HG03558 (cell line): ENCODE data around the gene KRT84.
"Not testable (repeated sequence)": the region's sequence is repeated elsewhere in the genome, so short reads cannot be mapped to it uniquely, and the experiment has no call there.

Experiments used
- ATAC-seq: cut with Tn5 transposase; IDR thresholded peaks from one replicate; pipeline ENCODE4 v1.9.1; 2021; ENCODE audit warnings: moderate number of reproducible peaks; ENCODE audit not compliant: unreplicated experiment; ENCODE audit errors: extremely low read depth

KRT84 gene

DNA sequence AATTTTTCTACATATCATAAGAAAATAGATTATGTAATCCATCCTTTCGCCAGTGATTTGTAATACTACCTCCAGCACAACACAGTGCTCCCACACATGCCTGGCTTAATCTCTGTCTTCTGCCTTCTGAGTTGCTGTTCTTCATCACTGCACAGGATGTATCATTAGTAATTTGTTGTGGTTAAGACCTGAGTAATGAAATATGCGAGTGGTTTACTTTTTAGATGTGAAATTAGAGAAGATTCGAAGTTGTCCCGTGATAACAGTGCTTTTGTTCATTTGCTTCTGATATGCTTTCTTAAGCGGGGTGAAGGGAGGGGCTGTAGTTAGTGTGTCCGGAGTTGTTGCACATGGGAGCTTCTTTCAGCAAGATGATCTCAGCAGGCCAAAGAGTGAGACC lies 36.3 kb downstream of the KRT84 start:
- no peak for ATAC-seq

DNA sequence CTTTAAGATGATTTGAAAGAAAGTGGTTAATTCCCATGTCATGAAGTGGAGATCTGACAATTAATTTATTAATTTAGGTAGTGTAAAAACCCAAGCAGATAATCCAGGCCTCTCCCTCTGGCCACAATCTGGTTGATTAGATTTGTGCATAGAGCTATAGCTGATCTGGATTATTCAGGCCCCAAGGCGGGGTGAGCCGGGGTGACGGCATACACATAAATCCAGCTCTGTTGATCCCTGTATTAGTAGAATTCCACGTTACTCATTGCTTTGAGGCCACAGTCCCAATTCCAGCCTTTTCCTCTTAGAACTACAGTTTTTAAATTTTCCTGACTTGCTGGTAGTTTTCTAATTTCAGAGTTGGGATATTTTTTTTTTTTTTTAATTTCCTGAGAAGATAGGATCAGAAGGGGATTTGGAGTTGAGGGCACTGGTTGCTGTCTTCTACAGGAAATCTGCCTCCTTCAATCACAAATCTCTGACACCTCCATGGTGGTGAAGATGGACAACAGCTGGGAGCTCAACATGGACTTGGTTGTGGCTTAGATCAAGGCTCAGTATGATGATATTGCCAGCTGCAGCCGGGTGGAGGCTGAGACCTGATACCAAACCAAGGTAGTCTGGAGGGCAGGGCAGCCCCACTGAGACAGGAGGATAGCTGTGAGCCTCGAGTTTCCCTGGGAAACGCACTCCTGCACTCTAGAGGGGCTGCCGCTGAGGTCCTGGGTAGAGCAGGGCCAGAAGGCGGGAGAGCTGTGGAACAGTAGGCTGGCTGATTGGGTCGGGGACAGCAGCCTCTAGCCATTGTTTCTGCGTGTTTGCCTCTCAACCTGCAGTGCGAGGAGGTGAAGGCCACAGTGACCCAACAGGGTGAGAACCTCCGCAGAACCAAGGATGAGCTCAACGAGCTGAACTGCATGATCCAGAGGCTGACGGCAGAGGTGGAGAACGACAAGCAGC lies 37.6 kb downstream of the KRT84 start:
- no peak for ATAC-seq

DNA sequence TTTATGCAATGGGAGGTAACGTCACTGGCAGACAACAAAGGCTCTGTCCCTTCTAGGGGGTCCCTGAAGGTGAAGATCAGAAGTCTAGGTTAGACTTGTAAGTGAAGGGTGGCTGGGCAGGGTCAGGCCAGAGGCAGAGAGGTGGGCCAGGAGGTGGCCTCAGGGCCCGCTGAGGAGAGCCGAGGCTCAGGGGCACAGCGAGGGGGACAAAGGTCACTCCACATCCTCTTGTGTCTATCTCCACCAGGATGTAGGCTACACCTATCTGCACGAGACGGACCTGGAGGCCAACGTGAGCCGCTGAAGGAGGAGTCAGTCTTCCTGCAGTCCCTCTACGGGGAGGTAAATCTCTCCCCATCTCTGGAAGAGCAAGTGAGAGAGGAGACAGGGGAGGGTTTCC lies 38.4 kb downstream of the KRT84 start:
- no peak for ATAC-seq

DNA sequence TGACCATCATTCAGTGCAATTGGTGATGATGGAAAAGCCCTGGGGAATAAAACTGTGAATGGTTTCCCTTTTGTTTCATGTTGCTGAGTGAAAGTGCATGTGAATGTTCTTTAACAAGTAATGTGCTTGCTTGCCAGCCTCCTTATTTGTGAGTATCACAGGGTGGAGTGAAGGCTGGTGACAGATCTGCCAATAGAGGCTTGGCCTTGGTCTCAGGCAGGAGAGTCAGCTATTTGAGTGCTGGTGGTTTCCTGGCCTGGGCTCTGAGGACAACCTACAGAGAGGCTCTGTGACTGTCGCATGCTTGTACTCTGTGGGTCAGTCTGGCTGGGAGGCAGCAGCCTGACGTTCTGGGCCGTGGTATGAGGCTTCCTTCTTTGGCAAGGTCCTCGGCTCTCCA lies 38.9 kb downstream of the KRT84 start:
- ATAC-seq = no peak

DNA sequence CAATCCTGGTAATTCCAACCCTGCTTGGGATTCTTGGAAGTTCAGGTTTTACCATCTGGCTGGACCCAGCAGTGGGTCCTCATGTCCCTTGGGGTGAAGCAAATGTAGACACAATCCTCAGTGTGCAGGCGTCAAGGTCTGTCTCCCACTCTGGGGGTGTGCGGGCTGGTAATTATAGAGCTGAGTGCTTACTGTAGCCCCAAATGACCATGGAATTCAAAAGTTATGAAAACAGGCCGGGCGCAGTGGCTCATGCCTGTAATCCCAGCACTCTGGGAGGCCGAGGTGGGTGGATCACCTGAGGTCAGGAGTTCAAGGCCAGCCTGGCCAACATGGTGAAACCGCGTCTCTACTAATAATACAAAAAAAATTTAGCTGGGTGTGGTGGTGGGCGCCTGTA lies 40.4 kb downstream of the KRT84 start:
- not testable (repeated sequence) for ATAC-seq

DNA sequence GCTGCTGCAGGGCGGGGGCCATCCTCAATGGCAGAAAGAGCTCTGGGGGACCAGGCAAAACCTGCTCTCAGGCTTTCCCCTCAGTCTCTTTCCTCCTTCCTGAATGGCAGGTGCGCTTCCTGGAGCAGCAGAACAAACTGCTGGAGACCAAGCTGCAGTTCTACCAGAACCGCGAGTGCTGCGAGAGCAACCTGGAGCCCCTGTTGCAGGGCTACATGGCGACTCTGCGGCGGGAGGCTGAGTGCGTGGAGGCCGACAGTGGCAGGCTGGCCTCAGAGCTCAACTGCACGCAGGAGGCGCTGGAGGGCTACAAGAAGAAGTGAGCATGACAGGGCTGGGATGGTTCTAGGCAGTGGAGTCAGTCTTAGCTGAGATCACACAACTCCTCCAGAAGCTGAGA lies 41.3 kb downstream of the KRT84 start:
- ATAC-seq = no peak

DNA sequence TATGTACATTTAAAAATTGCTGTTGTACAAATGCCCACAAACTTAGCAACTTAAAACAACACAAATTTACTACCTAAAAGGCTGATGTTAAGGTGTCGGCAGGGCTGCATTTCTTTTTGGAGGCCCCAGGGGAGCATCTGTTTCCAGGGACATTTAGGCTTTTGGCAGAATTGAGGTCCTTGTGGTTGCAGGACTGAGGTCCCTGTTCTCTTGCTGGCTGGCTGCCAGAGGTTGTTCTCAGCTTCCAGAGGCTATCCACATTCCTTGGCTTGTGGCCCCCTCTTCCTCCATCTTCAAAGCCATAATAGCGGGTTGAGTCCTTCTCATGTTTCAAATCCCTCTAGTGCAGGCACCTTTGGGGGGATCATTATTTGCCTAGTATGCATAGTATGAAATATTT lies 41.9 kb downstream of the KRT84 start:
- no peak for ATAC-seq

DNA sequence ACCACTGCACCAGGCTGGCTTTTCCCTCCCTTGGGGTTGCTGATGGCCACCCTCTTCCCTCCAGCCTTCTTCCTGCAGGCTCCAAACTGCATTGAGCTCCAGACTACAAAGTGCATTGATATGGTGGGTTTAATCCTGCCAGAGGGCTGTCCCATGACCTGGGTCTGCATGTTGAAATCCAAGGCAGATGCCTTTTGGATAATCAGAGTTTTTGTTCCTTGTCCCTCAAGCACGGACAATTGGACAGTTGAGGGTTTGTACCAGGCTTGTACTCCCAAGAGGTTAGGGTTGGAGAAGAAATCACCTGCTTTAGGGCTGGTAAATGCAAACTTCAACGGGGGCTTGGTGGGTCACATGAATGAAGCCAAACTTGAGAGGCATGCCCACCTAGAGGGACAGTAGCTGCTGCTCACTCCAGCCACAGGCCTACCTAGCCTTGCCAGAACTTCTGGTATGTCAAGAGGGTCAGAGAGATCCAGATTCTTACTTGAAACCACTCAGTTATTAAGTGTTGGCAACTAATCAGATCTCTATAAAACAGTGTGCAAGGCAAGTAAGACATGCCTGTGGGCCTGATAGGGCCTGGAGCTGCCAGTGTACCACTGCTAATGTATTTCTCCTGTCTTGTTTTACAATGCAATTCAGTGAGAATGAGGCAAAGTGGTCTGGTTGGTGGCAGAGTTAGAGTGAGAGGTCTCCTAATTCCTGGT lies 42.5 kb downstream of the KRT84 start:
- ATAC-seq = no peak

DNA sequence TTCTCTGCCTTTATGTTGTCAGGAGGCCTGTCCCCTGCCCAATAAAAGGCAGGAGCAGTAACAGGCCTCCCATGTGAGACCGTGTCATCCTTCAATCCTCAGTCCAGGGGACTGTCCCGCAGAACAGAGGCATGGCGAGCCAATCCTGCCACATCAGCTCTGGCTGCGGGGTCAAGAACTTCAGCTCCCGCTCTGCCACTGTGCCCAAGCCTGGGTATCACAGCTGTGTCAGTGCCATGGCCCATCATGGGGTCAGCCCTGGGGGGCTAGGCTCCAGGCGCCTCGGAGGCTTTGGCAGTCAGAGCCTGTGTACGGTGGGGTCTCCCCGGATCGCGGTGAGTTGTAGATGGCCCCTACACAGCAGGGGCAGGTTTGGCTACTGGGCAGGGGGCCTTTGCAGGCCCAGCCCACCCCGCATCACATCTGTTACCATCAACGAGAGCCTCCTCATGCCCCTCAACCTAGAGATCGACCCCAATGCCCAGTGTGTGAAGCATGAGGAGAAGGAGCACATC lies 44.3 kb downstream of the KRT84 start:
- no peak for ATAC-seq

DNA sequence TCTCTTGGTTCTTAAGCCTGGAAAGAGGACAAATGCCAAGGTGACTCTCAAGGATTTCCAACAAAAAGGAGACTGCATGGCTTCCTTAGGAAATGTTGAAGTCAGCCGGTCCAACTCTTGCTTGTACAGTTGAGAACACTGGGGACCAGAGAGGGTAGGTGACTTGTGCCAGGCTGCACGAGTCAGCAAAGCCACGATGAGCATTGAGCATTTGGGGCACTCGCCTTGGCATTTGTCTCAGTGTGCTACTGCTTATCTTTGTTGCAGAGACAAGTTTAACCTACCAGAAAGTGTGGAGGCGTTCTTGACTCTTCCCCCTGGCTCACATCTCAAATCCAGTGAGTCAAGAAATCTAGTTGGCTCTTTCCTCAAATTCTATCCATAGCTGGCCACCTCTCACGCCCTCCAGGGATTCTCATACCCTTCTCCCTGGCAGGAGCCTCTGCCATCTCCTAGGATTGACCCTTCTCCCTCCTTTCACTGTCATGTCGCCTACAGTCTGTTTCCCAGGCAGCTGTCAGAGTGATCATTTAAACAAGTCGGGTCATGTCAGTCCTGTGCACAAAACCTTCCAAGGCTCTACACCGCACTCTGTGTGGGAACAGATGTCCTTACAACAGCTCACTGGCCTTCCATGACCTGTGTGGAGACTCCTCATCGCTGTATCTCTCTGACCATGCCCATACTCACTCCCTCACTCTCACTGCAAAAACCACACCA lies 47.1 kb downstream of the KRT84 start:
- ATAC-seq = no peak

DNA sequence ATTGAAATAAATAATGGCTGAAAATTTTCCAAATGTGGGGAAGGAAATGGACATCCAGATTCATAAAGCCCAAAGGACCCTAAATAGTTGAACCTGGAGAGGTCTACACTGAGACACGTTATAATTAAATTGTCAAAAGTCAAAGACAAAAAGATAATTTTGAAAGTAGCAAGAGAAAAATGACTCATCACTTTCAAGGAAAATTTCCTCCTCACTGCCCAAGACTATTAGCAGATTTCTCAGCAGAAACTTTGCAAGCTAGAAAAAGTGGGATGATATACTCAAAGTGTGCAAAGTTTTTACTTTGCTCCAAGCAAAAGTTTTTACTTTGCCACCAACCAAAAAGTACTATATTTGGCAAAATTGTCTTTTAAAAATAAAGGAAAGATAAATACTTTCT lies 48.4 kb downstream of the KRT84 start:
- ATAC-seq = no peak

DNA sequence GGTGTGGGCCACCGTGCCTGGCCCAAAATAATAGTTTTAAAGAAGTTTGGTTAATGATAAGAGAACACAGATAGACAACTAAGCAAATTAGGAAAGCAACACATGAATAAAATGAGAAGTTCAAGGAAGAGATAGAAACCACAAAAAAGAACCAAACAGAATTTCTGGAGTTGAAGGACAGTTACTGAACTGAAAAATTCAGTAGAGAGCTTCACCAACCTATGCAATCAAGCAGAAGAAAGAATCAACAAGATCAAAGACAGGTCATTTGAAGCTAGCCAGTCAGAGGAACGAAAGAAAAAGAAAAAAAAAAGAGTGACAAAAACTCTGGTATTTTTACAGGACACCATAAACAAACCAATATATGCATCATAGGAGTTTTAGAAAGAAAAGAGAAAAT lies 48.8 kb downstream of the KRT84 start:
- ATAC-seq = no peak

DNA sequence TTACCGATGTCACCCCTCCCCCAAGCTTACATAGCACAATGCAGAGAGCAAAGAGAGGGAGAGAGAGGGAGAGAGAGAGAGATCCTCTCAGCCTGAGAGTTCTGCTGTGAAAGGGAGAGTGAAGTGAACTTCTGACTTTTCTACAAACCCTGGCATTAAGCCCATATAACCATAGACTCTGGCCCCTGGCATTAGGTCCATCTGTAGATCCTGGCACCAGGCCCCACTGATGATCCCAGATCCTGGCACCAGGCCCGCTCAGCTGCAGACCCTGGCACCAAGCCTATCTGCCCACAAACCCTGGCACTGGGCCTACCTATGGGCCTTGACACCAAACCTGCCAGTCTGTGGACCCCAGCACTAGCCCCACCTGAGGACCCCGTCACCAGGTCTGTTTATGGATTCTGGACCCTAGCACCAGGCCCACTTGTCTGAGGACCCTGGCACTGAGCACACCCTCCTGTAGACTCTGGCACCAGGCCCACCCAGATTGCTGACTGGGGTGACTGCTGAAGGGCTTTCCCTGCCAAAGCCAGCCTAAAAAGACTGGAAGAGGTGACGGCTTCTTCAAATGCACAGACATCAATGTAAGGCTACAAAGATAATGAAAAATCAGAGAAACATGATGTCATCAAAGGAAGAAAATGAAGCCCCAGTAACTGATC lies 49.7 kb downstream of the KRT84 start:
- ATAC-seq = no peak

DNA sequence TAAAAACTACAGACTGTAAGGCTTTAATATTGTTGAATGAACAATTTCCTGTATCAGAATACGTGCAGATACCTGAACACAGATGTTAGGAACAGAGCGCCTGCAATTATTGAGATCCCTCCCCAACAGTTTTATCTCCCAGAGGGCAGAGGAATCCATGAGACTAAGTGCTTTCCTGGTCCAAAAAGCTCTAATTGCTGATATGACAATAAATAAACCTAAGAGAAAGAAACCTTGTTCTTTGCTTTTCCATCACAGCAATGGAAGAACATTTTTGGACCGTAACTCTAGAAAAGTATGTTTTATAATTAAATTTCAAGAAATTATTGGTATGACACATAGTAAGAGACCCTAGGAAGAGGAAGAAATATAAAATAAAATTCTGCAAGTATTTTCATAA lies 51.3 kb downstream of the KRT84 start:
- ATAC-seq = no peak

DNA sequence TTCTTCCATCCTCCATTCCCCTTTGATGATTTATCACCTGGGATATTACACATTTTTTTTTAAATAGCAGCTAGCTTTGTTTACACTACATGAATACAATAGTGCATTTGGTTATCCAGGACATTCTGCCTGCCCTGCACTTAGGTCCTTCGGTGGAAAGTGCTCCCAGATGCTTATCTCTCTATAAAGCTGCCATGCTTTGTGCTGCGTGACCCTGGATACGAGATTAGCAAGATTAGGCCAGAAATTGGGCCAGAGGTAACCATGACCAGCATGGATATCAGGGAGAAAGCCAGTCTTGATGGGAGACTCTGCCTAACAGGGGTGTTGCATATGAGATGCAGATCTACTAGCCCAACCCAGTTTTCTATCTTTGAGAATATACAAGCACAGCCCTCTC lies 52.1 kb downstream of the KRT84 start:
- no peak for ATAC-seq

DNA sequence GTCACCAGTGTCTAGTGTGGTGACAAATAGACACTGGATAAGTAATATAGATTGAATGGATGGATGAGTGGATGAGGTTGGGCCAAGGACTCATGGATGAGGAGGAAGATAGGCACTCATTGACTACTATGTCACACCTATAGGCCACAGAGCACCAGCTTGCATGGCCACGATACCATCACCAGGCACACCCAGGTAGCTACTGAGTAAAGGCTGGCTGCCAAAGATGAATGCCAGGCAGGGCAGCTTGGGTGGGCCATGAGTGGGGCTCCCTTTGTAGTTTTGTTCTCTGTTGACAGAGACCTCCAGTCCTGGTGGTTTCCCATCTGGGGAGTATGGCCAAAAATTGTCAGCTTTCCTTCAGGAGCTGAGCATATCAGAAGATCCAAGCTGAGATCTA lies 53.1 kb downstream of the KRT84 start:
- no peak for ATAC-seq

DNA sequence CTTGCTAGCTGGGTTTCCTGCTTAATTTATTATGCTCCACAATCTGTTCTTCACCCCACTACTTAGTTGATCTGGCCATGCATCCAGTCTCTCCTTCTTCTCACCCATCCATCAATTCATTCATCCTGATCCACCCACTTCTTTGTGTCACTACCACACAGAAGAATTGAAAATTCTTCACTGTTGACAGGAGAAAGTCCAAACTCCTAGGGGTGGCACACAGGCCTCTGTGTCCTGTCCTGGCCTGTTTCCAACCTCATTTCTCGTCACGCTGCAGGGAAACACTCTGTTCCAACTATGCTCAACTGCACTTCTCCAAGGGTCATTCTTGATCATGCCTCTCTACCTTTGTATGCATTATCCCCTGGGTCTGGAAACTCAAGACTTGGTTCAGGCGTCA lies 53.6 kb downstream of the KRT84 start:
- no peak for ATAC-seq

DNA sequence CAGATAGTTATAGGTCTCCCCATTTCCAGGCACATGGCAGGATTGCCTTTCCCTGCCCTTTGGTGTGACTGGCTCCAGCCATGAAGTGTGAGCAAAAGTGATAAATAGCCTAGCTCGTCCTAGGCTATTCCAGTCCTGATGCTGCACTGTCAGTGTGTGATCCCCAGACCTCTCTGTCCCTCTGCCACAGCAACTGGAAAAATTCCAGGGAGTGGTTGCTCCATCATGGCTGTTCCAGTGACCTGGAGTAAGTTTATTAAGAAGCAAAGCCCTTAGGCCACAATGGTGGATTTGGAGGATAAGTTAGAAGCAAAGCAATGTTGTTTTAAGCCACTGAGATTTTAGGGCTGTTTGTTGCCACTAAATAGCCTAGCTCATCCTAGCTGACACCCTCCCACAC lies 54.4 kb downstream of the KRT84 start:
- ATAC-seq = no peak

DNA sequence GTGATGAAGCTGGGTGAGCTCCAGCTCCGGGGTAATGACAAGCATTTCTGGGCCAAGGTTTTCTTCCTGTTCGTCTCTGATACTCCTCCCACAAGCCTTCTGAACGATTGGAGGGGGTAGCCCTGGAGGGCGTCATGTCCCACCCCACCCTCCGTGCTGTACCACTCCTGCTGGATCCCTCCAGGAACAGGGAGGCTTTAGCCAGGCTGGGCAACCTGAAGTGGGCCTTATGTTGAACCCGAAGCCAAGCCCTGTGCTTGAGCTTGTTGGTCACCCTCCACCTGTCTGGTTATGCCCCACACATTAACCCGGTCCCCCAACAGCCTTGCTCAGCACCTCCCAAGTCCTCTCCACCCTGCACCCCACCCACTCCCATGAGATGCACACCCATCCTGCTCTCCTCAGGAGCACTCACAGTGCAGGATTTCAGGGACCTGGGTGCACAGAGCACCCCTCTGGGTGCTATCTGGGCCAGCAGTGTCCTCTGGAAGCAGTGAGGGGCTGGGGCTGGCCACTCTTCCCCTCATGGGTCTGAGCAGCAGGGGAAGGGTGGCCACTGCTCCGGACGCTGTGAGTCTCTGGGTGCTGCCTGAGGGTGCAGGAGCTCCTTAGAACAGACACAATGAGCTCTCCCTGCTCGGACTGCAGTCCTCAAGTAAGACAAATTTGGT lies 57.5 kb downstream of the KRT84 start:
- no peak for ATAC-seq
